A549 (cell line): ENCODE measurements around the gene FCER1G. TPM values are rescaled to one million over a fixed set of nuclear protein-coding genes. Genes with fewer than 3 reads are reported as not detected.

ENCODE experiments used
- ATAC-seq, 2 experiments: fragments of 200-7000 bp in 1 of 2; fragments of >200 bp in 1 of 2; cut with Nextera tagmentation in 1 of 2; cut with Tn5 transposase in 1 of 2; 3 replicates each; pipeline versions ENCODE4 v1.8.0 to v1.9.1; 2018 to 2020; ENCODE audit warnings: mild to moderate bottlenecking in 1 of 2, moderate library complexity in 1 of 2
- CTCF ChIA-PET: fragments of 300-600 bp; sonication (Branson Sonifier 250); formaldehyde crosslinking; extraction: SDS; loops from one replicate; lab custom pipeline; 2021; ENCODE audit warnings: antibody characterized with exemption, inconsistent platforms; lab: Yijun Ruan, JAX
- POLR2A ChIA-PET: fragments of 350-600 bp; formaldehyde crosslinking; extraction: SDS; loops from one replicate; lab custom pipeline; 2021; ENCODE audit warnings: antibody characterized with exemption, inconsistent platforms; lab: Yijun Ruan, JAX
- DNase-seq, 2 experiments: peaks; one replicate each; pipeline versions ENCODE4 v3.0.0 to v3.0.0-alpha.2; 2011 to 2016; ENCODE audit warnings: low read depth in 1 of 2, low spot score in 1 of 2
- FAIRE-seq: peaks from 2 replicates; lab custom pipeline; 2011; peaks lifted over from hg19 to GRCh38; lab: Jason Lieb, UNC
- H3K27ac ChIP-seq, 2 experiments: fragments of >200 bp; sonication (Bioruptor Twin); formaldehyde crosslinking; 3 replicates each; pipeline ENCODE4 v1.5.1; 2016 to 2017
- H3K4me1 ChIP-seq: fragments of >200 bp; sonication (Bioruptor Twin); formaldehyde crosslinking; 3 replicates; pipeline ENCODE4 v1.6.1; 2016
- H3K4me2 ChIP-seq: fragments of >200 bp; sonication (Bioruptor Twin); formaldehyde crosslinking; 3 replicates; pipeline ENCODE4 v1.6.1; 2016
- H3K4me3 ChIP-seq: fragments of >200 bp; sonication (Bioruptor Twin); formaldehyde crosslinking; 3 replicates; pipeline ENCODE4 v1.5.1; 2016
- H3K9me3 ChIP-seq: fragments of >200 bp; sonication (Bioruptor Twin); formaldehyde crosslinking; 3 replicates; pipeline ENCODE4 v1.6.1; 2016
- FOSB ChIP-seq: fragments of 250-450 bp; sonication (Bioruptor Pico); IDR thresholded peaks from 2 replicates; pipeline ENCODE4 v1.5.0; 2020; ENCODE audit warnings: mild to moderate bottlenecking, moderate library complexity
- JUN ChIP-seq, 2 experiments: fragments of >200 bp; sonication (Bioruptor Twin); formaldehyde crosslinking; IDR thresholded peaks; 2 replicates in 1 of 2; 3 replicates in 1 of 2; pipeline ENCODE4 v1.6.1; 2016 to 2017
- TP53 ChIP-seq: fragments of 250-450 bp; sonication (Bioruptor Pico); IDR thresholded peaks from 2 replicates; pipeline ENCODE4 v1.5.0; 2021; ENCODE audit warnings: mild to moderate bottlenecking, moderate library complexity
- WGBS: methylation state at CpG from one replicate; pipeline ENCODE4 v1.1.6; 2017; ENCODE audit errors: missing lambda C conversion rate; 5-methylcytosine and 5-hydroxymethylcytosine counted together
- polyA plus RNA-seq, 4 experiments: library from polyadenylated mRNA; depleted of rRNA in 3 of 4; stranded (reverse); fragments of >200 nt; fragmentation: RNase III in 1 of 4; extraction: RNeasy Plus Mini Kit Qiagen cat#74134 plus additional on column Dnase treatment in 1 of 4; gene quantifications; 2 replicates in 3 of 4; 3 replicates in 1 of 4; pipeline ENCODE4 v1.2.3, GENCODE V29; 2011 to 2017

The FCER1G gene
- polyA plus RNA-seq, 2 of the 4 experiments (the other 2 are of a cell fraction) = 0.40 TPM; not detected in 1

GRCh38 chr1:161267321-161267720 lies 52.2 kb downstream of the FCER1G start:
- POLR2A ChIA-PET = interaction anchor here (1.0 kb wide), 1 partner anchor 47 kb away, joined by 3 read pairs; the partner anchor contains the start of gene SDHC
- 60% methylated on average over 3 of the region's 3 CpGs for WGBS
- CTCF ChIA-PET = interaction anchor here (1.2 to 3.4 kb wide), 4 partner anchors 24 to 109 kb away, joined by 3 to 16 read pairs (median 6); partner anchors contain the start of gene TOMM40L
- ATAC-seq (no peak; a peak in 1 of 6 replicates), FAIRE-seq (no peak), DNase-seq (no peak)
- TF ChIP-seq FOSB (CRISPR knock-in tag) (no peak), TP53 (CRISPR knock-in tag) (no peak), JUN (IDR thresholded peaks at IDR 0.05) (no peak)
- Histone ChIP-seq H3K4me2 (no peak overlapping the region), H3K27ac (no peak overlapping the region), H3K4me3 (no peak overlapping the region), H3K4me1 (peaks cover 11% of the 10 kb centered on the region; the same call in 2 of the 3 replicates), H3K9me3 (no peaks in the 10 kb centered on the region)

Other genes with a start within 250 kb of the FCER1G start
- 62.0 and 71.0 TPM in 2 replicates for gene F11R, start 194.1 kb upstream of the FCER1G start, polyA plus RNA-seq (2011; rRNA removed)
- 28.3 to 30.3 TPM (median 29.7 TPM) in 3 replicates for gene F11R, start 194.1 kb upstream of the FCER1G start, polyA plus RNA-seq (2017; fragmentation: RNase III; extraction: RNeasy Plus Mini Kit Qiagen cat#74134 plus additional on column Dnase treatment)
- gene TSTD1, start 176.3 kb upstream of the FCER1G start, polyA plus RNA-seq (2011; rRNA removed) = not detected in 2 replicates
- 0.17 to 0.21 TPM (median 0.20 TPM) in 3 replicates for gene TSTD1, start 176.3 kb upstream of the FCER1G start, polyA plus RNA-seq (2017; fragmentation: RNase III; extraction: RNeasy Plus Mini Kit Qiagen cat#74134 plus additional on column Dnase treatment)
- 35.5 and 43.5 TPM in 2 replicates for gene USF1, start 169.3 kb upstream of the FCER1G start, polyA plus RNA-seq (2011; rRNA removed)
- 49.2 to 60.5 TPM (median 57.4 TPM) in 3 replicates for gene USF1, start 169.3 kb upstream of the FCER1G start, polyA plus RNA-seq (2017; fragmentation: RNase III; extraction: RNeasy Plus Mini Kit Qiagen cat#74134 plus additional on column Dnase treatment)
- 0.06 and 0.08 TPM in 2 replicates for gene ARHGAP30, start 145.4 kb upstream of the FCER1G start, polyA plus RNA-seq (2011; rRNA removed)
- 0.09 to 0.13 TPM (median 0.13 TPM) in 3 replicates for gene ARHGAP30, start 145.4 kb upstream of the FCER1G start, polyA plus RNA-seq (2017; fragmentation: RNase III; extraction: RNeasy Plus Mini Kit Qiagen cat#74134 plus additional on column Dnase treatment)
- gene NECTIN4, start 125.7 kb upstream of the FCER1G start, polyA plus RNA-seq (2011; rRNA removed) = 3.1 and 4.3 TPM in 2 replicates
- gene NECTIN4, start 125.7 kb upstream of the FCER1G start, polyA plus RNA-seq (2017; fragmentation: RNase III; extraction: RNeasy Plus Mini Kit Qiagen cat#74134 plus additional on column Dnase treatment) = 1.3 to 1.8 TPM (median 1.5 TPM) in 3 replicates
- gene KLHDC9, start 116.9 kb upstream of the FCER1G start, polyA plus RNA-seq (2011; rRNA removed) = 3.6 and 4.6 TPM in 2 replicates
- 0.93 to 2.0 TPM (median 1.2 TPM) in 3 replicates for gene KLHDC9, start 116.9 kb upstream of the FCER1G start, polyA plus RNA-seq (2017; fragmentation: RNase III; extraction: RNeasy Plus Mini Kit Qiagen cat#74134 plus additional on column Dnase treatment)
- 106 and 187 TPM in 2 replicates for gene PFDN2, start 97.3 kb upstream of the FCER1G start, polyA plus RNA-seq (2011; rRNA removed)
- 179 to 203 TPM (median 187 TPM) in 3 replicates for gene PFDN2, start 97.3 kb upstream of the FCER1G start, polyA plus RNA-seq (2017; fragmentation: RNase III; extraction: RNeasy Plus Mini Kit Qiagen cat#74134 plus additional on column Dnase treatment)
- gene NIT1, start 97.2 kb upstream of the FCER1G start, polyA plus RNA-seq (2011; rRNA removed) = 29.9 and 38.6 TPM in 2 replicates
- gene NIT1, start 97.2 kb upstream of the FCER1G start, polyA plus RNA-seq (2017; fragmentation: RNase III; extraction: RNeasy Plus Mini Kit Qiagen cat#74134 plus additional on column Dnase treatment) = 44.5 to 49.4 TPM (median 45.8 TPM) in 3 replicates
- 35.9 and 38.4 TPM in 2 replicates for gene DEDD, start 82.6 kb upstream of the FCER1G start, polyA plus RNA-seq (2011; rRNA removed)
- 20.5 to 25.9 TPM (median 25.3 TPM) in 3 replicates for gene DEDD, start 82.6 kb upstream of the FCER1G start, polyA plus RNA-seq (2017; fragmentation: RNase III; extraction: RNeasy Plus Mini Kit Qiagen cat#74134 plus additional on column Dnase treatment)
- 110 and 115 TPM in 2 replicates for gene UFC1, start 61.3 kb upstream of the FCER1G start, polyA plus RNA-seq (2011; rRNA removed)
- 149 to 153 TPM (median 150 TPM) in 3 replicates for gene UFC1, start 61.3 kb upstream of the FCER1G start, polyA plus RNA-seq (2017; fragmentation: RNase III; extraction: RNeasy Plus Mini Kit Qiagen cat#74134 plus additional on column Dnase treatment)
- gene USP21, start 55.8 kb upstream of the FCER1G start, polyA plus RNA-seq (2011; rRNA removed) = 22.6 and 26.3 TPM in 2 replicates
- gene USP21, start 55.8 kb upstream of the FCER1G start, polyA plus RNA-seq (2017; fragmentation: RNase III; extraction: RNeasy Plus Mini Kit Qiagen cat#74134 plus additional on column Dnase treatment) = 21.8 to 23.8 TPM (median 23.6 TPM) in 3 replicates
- gene PPOX, start 48.9 kb upstream of the FCER1G start, polyA plus RNA-seq (2011; rRNA removed) = 13.8 and 16.4 TPM in 2 replicates
- 13.5 to 16.1 TPM (median 14.1 TPM) in 3 replicates for gene PPOX, start 48.9 kb upstream of the FCER1G start, polyA plus RNA-seq (2017; fragmentation: RNase III; extraction: RNeasy Plus Mini Kit Qiagen cat#74134 plus additional on column Dnase treatment)
- 25.3 and 31.4 TPM in 2 replicates for gene B4GALT3, start 37.8 kb upstream of the FCER1G start, polyA plus RNA-seq (2011; rRNA removed)
- gene B4GALT3, start 37.8 kb upstream of the FCER1G start, polyA plus RNA-seq (2017; fragmentation: RNase III; extraction: RNeasy Plus Mini Kit Qiagen cat#74134 plus additional on column Dnase treatment) = 23.3 to 26.7 TPM (median 25.5 TPM) in 3 replicates
- not detected in 2 replicates for gene ADAMTS4, start 16.2 kb upstream of the FCER1G start, polyA plus RNA-seq (2011; rRNA removed)
- gene ADAMTS4, start 16.2 kb upstream of the FCER1G start, polyA plus RNA-seq (2017; fragmentation: RNase III; extraction: RNeasy Plus Mini Kit Qiagen cat#74134 plus additional on column Dnase treatment) = 0.01 TPM in 1 of 3 replicates, not detected in the others
- gene NDUFS2, start 12.9 kb upstream of the FCER1G start, polyA plus RNA-seq (2011; rRNA removed) = 125 and 144 TPM in 2 replicates
- gene NDUFS2, start 12.9 kb upstream of the FCER1G start, polyA plus RNA-seq (2017; fragmentation: RNase III; extraction: RNeasy Plus Mini Kit Qiagen cat#74134 plus additional on column Dnase treatment) = 142 to 145 TPM (median 142 TPM) in 3 replicates
- not detected in 2 replicates for gene APOA2, start 8.3 kb downstream of the FCER1G start, polyA plus RNA-seq (2011; rRNA removed)
- not detected in 3 replicates for gene APOA2, start 8.3 kb downstream of the FCER1G start, polyA plus RNA-seq (2017; fragmentation: RNase III; extraction: RNeasy Plus Mini Kit Qiagen cat#74134 plus additional on column Dnase treatment)
- 6.3 and 7.0 TPM in 2 replicates for gene TOMM40L, start 10.8 kb downstream of the FCER1G start, polyA plus RNA-seq (2011; rRNA removed)
- gene TOMM40L, start 10.8 kb downstream of the FCER1G start, polyA plus RNA-seq (2017; fragmentation: RNase III; extraction: RNeasy Plus Mini Kit Qiagen cat#74134 plus additional on column Dnase treatment) = 9.1 to 11.0 TPM (median 10.2 TPM) in 3 replicates
- gene NR1I3, start 22.9 kb downstream of the FCER1G start, polyA plus RNA-seq (2011; rRNA removed) = not detected in 2 replicates
- gene NR1I3, start 22.9 kb downstream of the FCER1G start, polyA plus RNA-seq (2017; fragmentation: RNase III; extraction: RNeasy Plus Mini Kit Qiagen cat#74134 plus additional on column Dnase treatment) = not detected in 3 replicates
- not detected in 2 replicates for gene PCP4L1, start 43.5 kb downstream of the FCER1G start, polyA plus RNA-seq (2011; rRNA removed)
- gene PCP4L1, start 43.5 kb downstream of the FCER1G start, polyA plus RNA-seq (2017; fragmentation: RNase III; extraction: RNeasy Plus Mini Kit Qiagen cat#74134 plus additional on column Dnase treatment) = not detected in 3 replicates
- 0.57 and 0.83 TPM in 2 replicates for gene MPZ, start 94.7 kb downstream of the FCER1G start, polyA plus RNA-seq (2011; rRNA removed)
- 0.17 to 0.45 TPM (median 0.25 TPM) in 3 replicates for gene MPZ, start 94.7 kb downstream of the FCER1G start, polyA plus RNA-seq (2017; fragmentation: RNase III; extraction: RNeasy Plus Mini Kit Qiagen cat#74134 plus additional on column Dnase treatment)
- 296 and 353 TPM in 2 replicates for gene SDHC, start 99.1 kb downstream of the FCER1G start, polyA plus RNA-seq (2011; rRNA removed)
- gene SDHC, start 99.1 kb downstream of the FCER1G start, polyA plus RNA-seq (2017; fragmentation: RNase III; extraction: RNeasy Plus Mini Kit Qiagen cat#74134 plus additional on column Dnase treatment) = 302 to 325 TPM (median 323 TPM) in 3 replicates
- gene CFAP126, start 152.6 kb downstream of the FCER1G start, polyA plus RNA-seq (2011; rRNA removed) = not detected in 2 replicates
- gene CFAP126, start 152.6 kb downstream of the FCER1G start, polyA plus RNA-seq (2017; fragmentation: RNase III; extraction: RNeasy Plus Mini Kit Qiagen cat#74134 plus additional on column Dnase treatment) = not detected in 3 replicates